GM23338 (cell line): ENCODE data around the gene LRRC8B. TPM values are rescaled to one million over a fixed set of nuclear protein-coding genes. Genes with fewer than 3 reads are reported as not detected.

Source experiments
- ATAC-seq: fragments of 200-7000 bp; cut with Tn5 transposase; 3 replicates; pipeline ENCODE4 v1.9.1; 2020
- DNase-seq: peaks from one replicate; pipeline ENCODE4 v3.0.0-alpha.2; 2015; ENCODE audit warnings: low spot score
- H2AFZ ChIP-seq: fragments of 200-600 bp; sonication (generic); 2 replicates; pipeline ENCODE4 v1.8.0; 2016; ENCODE audit warnings: antibody characterized with exemption, mild to moderate bottlenecking, moderate library complexity
- H3F3A ChIP-seq: fragments of 200-600 bp; sonication (generic); replicated peaks from 2 replicates; pipeline ENCODE4 v1.8.0; 2017; ENCODE audit warnings: antibody characterized with exemption, mixed run types, low read depth
- H3K27ac ChIP-seq: fragments of 200-600 bp; sonication (generic); 2 replicates; pipeline ENCODE4 v1.6.1; 2016; ENCODE audit warnings: low read depth
- H3K27me3 ChIP-seq: fragments of 200-600 bp; sonication (generic); 2 replicates; pipeline ENCODE4 v1.8.0; 2016; ENCODE audit warnings: mild to moderate bottlenecking, mixed run types, moderate library complexity; ENCODE audit not compliant: insufficient read depth
- H3K36me3 ChIP-seq: fragments of 200-600 bp; sonication (generic); 2 replicates; pipeline ENCODE4 v1.8.0; 2016; ENCODE audit warnings: mild to moderate bottlenecking; ENCODE audit not compliant: insufficient read depth
- H3K4me1 ChIP-seq: fragments of 200-600 bp; sonication (generic); 2 replicates; pipeline ENCODE4 v1.8.0; 2016; ENCODE audit warnings: mild to moderate bottlenecking, moderate library complexity; ENCODE audit not compliant: insufficient read depth
- H3K4me2 ChIP-seq: fragments of 200-600 bp; sonication (generic); 2 replicates; pipeline ENCODE4 v1.7.1; 2017; ENCODE audit warnings: mixed run types
- H3K4me3 ChIP-seq: fragments of 200-600 bp; sonication (generic); 2 replicates; pipeline ENCODE4 v1.6.1; 2016; ENCODE audit warnings: mixed run types
- H3K79me2 ChIP-seq: fragments of 200-600 bp; sonication (generic); replicated peaks from 2 replicates; pipeline ENCODE4 v1.8.0; 2017; ENCODE audit warnings: mild to moderate bottlenecking; ENCODE audit not compliant: insufficient read depth
- H3K9me2 ChIP-seq: fragments of 200-600 bp; sonication (generic); 2 replicates; pipeline ENCODE4 v1.8.0; 2017; ENCODE audit not compliant: insufficient read depth
- H4K20me1 ChIP-seq: fragments of 200-600 bp; sonication (generic); replicated peaks from 2 replicates; pipeline ENCODE4 v1.8.0; 2017; ENCODE audit warnings: mild to moderate bottlenecking; ENCODE audit not compliant: insufficient read depth
- H3K27ac Mint-ChIP-seq: 2 replicates; pipeline ENCODE4 v1.8.0; 2020; ENCODE audit warnings: inconsistent platforms, mild to moderate bottlenecking, moderate library complexity, mixed read lengths
- H3K27me3 Mint-ChIP-seq: 3 replicates; pipeline ENCODE4 v1.8.0; 2022; ENCODE audit warnings: low read depth, mild to moderate bottlenecking, moderate library complexity, mixed read lengths, inconsistent platforms; ENCODE audit not compliant: insufficient read depth, poor library complexity
- H3K36me3 Mint-ChIP-seq: 3 replicates; pipeline ENCODE4 v1.8.0; 2021; ENCODE audit warnings: low read depth, mild to moderate bottlenecking, inconsistent platforms, moderate library complexity, mixed read lengths
- H3K4me1 Mint-ChIP-seq: 3 replicates; pipeline ENCODE4 v1.8.0; 2020; ENCODE audit warnings: mild to moderate bottlenecking, inconsistent platforms, mixed read lengths
- H3K4me3 Mint-ChIP-seq: 3 replicates; pipeline ENCODE4 v1.8.0; 2021; ENCODE audit warnings: moderate library complexity, mild to moderate bottlenecking, inconsistent platforms, mixed read lengths
- H3K9me3 Mint-ChIP-seq: 3 replicates; pipeline ENCODE4 v1.8.0; 2020; ENCODE audit warnings: moderate library complexity, mild to moderate bottlenecking, inconsistent platforms, mixed read lengths
- CREB1 ChIP-seq: fragments of 250-450 bp; sonication (Bioruptor Pico); IDR thresholded peaks from 2 replicates; pipeline ENCODE4 v1.5.0; 2020; ENCODE audit warnings: low read depth, mild to moderate bottlenecking, moderate library complexity
- EZH2 ChIP-seq: fragments of 200-600 bp; sonication (generic); IDR thresholded peaks from one replicate; pipeline ENCODE4 v1.8.0; 2017; ENCODE audit warnings: antibody characterized with exemption, mild to moderate bottlenecking, low read depth; ENCODE audit not compliant: unreplicated experiment
- EZH2phosphoT487 ChIP-seq: fragments of 200-600 bp; sonication (generic); IDR thresholded peaks from one replicate; pipeline ENCODE4 v1.8.1; 2018; ENCODE audit warnings: antibody characterized with exemption; ENCODE audit not compliant: unreplicated experiment
- JUNB ChIP-seq: IDR thresholded peaks from one replicate; pipeline ENCODE4 v1.6.1; 2016; ENCODE audit warnings: antibody characterized with exemption; ENCODE audit not compliant: unreplicated experiment
- NANOG ChIP-seq: IDR thresholded peaks from 2 replicates; pipeline ENCODE4 v1.6.1; 2016; ENCODE audit warnings: antibody characterized with exemption, borderline replicate concordance
- POLR2AphosphoS5 ChIP-seq: IDR thresholded peaks from 2 replicates; pipeline ENCODE4 v1.6.1; 2016; ENCODE audit warnings: antibody characterized with exemption, low read depth
- STAT1 ChIP-seq: IDR thresholded peaks from one replicate; pipeline ENCODE4 v1.6.1; 2016; ENCODE audit warnings: antibody characterized with exemption; ENCODE audit not compliant: unreplicated experiment
- ZNF114 ChIP-seq: fragments of 250-450 bp; sonication (Bioruptor Pico); IDR thresholded peaks from 2 replicates; pipeline ENCODE4 v1.5.0; 2020; ENCODE audit warnings: mild to moderate bottlenecking, moderate library complexity
- ZNF331 ChIP-seq: fragments of 250-450 bp; sonication (Bioruptor Pico); IDR thresholded peaks from 2 replicates; pipeline ENCODE4 v1.5.0; 2020; ENCODE audit warnings: low read depth, mild to moderate bottlenecking, moderate library complexity
- polyA plus RNA-seq: library from polyadenylated mRNA; unstranded; fragments of >200 nt; fragmentation: Nextera tagmentation; extraction: Ambion mirVana; gene quantifications from 2 replicates; pipeline ENCODE4 v1.2.1, GENCODE V29; 2016
- total RNA-seq: library from RNA; depleted of rRNA; stranded (reverse); fragments of >200 nt; shearing (Covaris generic); gene quantifications from 2 replicates; pipeline ENCODE4 v1.2.3, GENCODE V29; 2014
- TF ChIP-seq, protein P1 (sequence below): IDR thresholded peaks from one replicate; pipeline ENCODE4 v1.6.1; 2018; ENCODE audit warnings: antibody characterized with exemption; ENCODE audit not compliant: unreplicated experiment
- TF ChIP-seq, protein P2 (sequence below): IDR thresholded peaks from 2 replicates; pipeline ENCODE4 v1.6.1; 2016; ENCODE audit warnings: antibody characterized with exemption
- TF ChIP-seq, protein P3 (sequence below), 2 experiments: fragments of 200-600 bp in 1 of 2; sonication (generic) in 1 of 2; conservative IDR thresholded peaks; 2 replicates each; pipeline versions ENCODE4 v1.5.1 to v1.6.1; 2016 to 2017; ENCODE audit warnings: antibody characterized with exemption in 2 of 2, low read depth in 2 of 2, mild to moderate bottlenecking in 2 of 2, moderate library complexity in 1 of 2
- TF ChIP-seq, protein P4 (sequence below): fragments of 250-450 bp; sonication (Bioruptor Pico); IDR thresholded peaks from 2 replicates; pipeline ENCODE4 v1.5.0; 2020; ENCODE audit warnings: mild to moderate bottlenecking, moderate library complexity

LRRC8B gene
- total and polyA plus RNA-seq, 2 experiments from 2014 or later = 9.0 to 26.5 TPM

DNA sequence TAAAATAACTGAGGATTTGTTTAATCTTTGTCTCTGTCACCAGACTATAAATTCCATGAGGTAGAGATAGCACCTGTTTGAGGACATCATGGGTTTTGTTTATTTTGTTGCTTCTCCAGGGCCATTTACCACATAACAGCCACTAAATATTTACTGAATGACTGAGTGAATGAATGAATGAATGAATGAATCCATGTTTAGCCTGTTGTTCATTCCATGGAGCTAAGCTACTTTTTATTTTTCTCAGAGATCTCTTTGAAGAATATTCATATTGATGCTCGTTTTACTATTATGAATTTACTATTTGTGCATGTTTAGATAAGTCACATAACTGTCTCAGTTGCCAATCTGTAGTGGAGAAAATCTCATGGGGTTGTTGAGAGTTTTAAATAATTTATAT lies 17.7 kb downstream of the LRRC8B start:
- Mint-ChIP-seq H3K27me3 (peaks cover 2% of the 10 kb centered on the region), H3K4me3 (no peak overlapping the region), H3K4me1 (peaks cover 5% of the 10 kb centered on the region; the same call in 2 of the 3 replicates), H3K27ac (no peak overlapping the region), H3K9me3 (no peaks in the 10 kb centered on the region), H3K36me3 (no peaks in the 10 kb centered on the region)
- no peaks in the 10 kb centered on the region for H3K27me3 ChIP-seq
- no peaks in the 10 kb centered on the region for H3K9me2 ChIP-seq
- H3F3A ChIP-seq = no peaks in the 10 kb centered on the region
- DNase-seq (no peak), ATAC-seq (no peak)
- H3K4me1 ChIP-seq = no peaks in the 10 kb centered on the region
- no peak overlapping the region for H3K27ac ChIP-seq
- H3K36me3 ChIP-seq = no peaks in the 10 kb centered on the region
- no peak overlapping the region for H2AFZ ChIP-seq
- no peak overlapping the region for H3K4me3 ChIP-seq
- peaks cover 89% of the 10 kb centered on the region for H3K79me2 ChIP-seq
- no peak overlapping the region for H3K4me2 ChIP-seq
- H4K20me1 ChIP-seq = peaks cover 16% of the 10 kb centered on the region
- TF ChIP-seq, protein P1, sequence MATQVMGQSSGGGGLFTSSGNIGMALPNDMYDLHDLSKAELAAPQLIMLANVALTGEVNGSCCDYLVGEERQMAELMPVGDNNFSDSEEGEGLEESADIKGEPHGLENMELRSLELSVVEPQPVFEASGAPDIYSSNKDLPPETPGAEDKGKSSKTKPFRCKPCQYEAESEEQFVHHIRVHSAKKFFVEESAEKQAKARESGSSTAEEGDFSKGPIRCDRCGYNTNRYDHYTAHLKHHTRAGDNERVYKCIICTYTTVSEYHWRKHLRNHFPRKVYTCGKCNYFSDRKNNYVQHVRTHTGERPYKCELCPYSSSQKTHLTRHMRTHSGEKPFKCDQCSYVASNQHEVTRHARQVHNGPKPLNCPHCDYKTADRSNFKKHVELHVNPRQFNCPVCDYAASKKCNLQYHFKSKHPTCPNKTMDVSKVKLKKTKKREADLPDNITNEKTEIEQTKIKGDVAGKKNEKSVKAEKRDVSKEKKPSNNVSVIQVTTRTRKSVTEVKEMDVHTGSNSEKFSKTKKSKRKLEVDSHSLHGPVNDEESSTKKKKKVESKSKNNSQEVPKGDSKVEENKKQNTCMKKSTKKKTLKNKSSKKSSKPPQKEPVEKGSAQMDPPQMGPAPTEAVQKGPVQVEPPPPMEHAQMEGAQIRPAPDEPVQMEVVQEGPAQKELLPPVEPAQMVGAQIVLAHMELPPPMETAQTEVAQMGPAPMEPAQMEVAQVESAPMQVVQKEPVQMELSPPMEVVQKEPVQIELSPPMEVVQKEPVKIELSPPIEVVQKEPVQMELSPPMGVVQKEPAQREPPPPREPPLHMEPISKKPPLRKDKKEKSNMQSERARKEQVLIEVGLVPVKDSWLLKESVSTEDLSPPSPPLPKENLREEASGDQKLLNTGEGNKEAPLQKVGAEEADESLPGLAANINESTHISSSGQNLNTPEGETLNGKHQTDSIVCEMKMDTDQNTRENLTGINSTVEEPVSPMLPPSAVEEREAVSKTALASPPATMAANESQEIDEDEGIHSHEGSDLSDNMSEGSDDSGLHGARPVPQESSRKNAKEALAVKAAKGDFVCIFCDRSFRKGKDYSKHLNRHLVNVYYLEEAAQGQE = no peak
- TF ChIP-seq POLR2AphosphoS5 (no peak), ZNF331 (CRISPR knock-in tag) (no peak), EZH2phosphoT487 (no peak), CREB1 (CRISPR knock-in tag) (no peak), STAT1 (no peak), EZH2 (no peak), JUNB (no peak), ZNF114 (CRISPR knock-in tag) (no peak), NANOG (no peak)
- TF ChIP-seq, protein P2, sequence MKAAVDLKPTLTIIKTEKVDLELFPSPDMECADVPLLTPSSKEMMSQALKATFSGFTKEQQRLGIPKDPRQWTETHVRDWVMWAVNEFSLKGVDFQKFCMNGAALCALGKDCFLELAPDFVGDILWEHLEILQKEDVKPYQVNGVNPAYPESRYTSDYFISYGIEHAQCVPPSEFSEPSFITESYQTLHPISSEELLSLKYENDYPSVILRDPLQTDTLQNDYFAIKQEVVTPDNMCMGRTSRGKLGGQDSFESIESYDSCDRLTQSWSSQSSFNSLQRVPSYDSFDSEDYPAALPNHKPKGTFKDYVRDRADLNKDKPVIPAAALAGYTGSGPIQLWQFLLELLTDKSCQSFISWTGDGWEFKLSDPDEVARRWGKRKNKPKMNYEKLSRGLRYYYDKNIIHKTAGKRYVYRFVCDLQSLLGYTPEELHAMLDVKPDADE = no peak
- TF ChIP-seq, protein P3, sequence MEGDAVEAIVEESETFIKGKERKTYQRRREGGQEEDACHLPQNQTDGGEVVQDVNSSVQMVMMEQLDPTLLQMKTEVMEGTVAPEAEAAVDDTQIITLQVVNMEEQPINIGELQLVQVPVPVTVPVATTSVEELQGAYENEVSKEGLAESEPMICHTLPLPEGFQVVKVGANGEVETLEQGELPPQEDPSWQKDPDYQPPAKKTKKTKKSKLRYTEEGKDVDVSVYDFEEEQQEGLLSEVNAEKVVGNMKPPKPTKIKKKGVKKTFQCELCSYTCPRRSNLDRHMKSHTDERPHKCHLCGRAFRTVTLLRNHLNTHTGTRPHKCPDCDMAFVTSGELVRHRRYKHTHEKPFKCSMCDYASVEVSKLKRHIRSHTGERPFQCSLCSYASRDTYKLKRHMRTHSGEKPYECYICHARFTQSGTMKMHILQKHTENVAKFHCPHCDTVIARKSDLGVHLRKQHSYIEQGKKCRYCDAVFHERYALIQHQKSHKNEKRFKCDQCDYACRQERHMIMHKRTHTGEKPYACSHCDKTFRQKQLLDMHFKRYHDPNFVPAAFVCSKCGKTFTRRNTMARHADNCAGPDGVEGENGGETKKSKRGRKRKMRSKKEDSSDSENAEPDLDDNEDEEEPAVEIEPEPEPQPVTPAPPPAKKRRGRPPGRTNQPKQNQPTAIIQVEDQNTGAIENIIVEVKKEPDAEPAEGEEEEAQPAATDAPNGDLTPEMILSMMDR (conservative IDR thresholded peaks at IDR 0.05; ENCODE audit: low read depth in 2 of 2) = no peak
- TF ChIP-seq, protein P4, sequence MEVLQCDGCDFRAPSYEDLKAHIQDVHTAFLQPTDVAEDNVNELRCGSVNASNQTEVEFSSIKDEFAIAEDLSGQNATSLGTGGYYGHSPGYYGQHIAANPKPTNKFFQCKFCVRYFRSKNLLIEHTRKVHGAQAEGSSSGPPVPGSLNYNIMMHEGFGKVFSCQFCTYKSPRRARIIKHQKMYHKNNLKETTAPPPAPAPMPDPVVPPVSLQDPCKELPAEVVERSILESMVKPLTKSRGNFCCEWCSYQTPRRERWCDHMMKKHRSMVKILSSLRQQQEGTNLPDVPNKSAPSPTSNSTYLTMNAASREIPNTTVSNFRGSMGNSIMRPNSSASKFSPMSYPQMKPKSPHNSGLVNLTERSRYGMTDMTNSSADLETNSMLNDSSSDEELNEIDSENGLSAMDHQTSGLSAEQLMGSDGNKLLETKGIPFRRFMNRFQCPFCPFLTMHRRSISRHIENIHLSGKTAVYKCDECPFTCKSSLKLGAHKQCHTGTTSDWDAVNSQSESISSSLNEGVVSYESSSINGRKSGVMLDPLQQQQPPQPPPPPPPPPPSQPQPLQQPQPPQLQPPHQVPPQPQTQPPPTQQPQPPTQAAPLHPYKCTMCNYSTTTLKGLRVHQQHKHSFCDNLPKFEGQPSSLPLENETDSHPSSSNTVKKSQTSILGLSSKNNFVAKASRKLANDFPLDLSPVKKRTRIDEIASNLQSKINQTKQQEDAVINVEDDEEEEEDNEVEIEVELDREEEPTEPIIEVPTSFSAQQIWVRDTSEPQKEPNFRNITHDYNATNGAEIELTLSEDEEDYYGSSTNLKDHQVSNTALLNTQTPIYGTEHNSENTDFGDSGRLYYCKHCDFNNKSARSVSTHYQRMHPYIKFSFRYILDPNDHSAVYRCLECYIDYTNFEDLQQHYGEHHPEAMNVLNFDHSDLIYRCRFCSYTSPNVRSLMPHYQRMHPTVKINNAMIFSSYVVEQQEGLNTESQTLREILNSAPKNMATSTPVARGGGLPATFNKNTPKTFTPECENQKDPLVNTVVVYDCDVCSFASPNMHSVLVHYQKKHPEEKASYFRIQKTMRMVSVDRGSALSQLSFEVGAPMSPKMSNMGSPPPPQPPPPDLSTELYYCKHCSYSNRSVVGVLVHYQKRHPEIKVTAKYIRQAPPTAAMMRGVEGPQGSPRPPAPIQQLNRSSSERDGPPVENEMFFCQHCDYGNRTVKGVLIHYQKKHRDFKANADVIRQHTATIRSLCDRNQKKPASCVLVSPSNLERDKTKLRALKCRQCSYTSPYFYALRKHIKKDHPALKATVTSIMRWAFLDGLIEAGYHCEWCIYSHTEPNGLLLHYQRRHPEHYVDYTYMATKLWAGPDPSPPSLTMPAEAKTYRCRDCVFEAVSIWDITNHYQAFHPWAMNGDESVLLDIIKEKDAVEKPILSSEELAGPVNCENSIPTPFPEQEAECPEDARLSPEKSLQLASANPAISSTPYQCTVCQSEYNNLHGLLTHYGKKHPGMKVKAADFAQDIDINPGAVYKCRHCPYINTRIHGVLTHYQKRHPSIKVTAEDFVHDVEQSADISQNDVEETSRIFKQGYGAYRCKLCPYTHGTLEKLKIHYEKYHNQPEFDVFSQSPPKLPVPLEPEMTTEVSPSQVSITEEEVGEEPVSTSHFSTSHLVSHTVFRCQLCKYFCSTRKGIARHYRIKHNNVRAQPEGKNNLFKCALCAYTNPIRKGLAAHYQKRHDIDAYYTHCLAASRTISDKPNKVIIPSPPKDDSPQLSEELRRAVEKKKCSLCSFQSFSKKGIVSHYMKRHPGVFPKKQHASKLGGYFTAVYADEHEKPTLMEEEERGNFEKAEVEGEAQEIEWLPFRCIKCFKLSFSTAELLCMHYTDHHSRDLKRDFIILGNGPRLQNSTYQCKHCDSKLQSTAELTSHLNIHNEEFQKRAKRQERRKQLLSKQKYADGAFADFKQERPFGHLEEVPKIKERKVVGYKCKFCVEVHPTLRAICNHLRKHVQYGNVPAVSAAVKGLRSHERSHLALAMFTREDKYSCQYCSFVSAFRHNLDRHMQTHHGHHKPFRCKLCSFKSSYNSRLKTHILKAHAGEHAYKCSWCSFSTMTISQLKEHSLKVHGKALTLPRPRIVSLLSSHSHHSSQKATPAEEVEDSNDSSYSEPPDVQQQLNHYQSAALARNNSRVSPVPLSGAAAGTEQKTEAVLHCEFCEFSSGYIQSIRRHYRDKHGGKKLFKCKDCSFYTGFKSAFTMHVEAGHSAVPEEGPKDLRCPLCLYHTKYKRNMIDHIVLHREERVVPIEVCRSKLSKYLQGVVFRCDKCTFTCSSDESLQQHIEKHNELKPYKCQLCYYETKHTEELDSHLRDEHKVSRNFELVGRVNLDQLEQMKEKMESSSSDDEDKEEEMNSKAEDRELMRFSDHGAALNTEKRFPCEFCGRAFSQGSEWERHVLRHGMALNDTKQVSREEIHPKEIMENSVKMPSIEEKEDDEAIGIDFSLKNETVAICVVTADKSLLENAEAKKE (CRISPR knock-in tag) = no peak
